VCaP (cell line): ENCODE measurements around the gene TTC21A.

Experiments used
- H3K27ac ChIP-seq: fragments of 450-650 bp; 2 replicates; pipeline ENCODE4 v1.5.1; 2017
- TF ChIP-seq, protein P1 (sequence below): fragments of 450-650 bp; conservative IDR thresholded peaks from 2 replicates; pipeline ENCODE4 v1.5.1; 2017; ENCODE audit warnings: mild to moderate bottlenecking, moderate library complexity

Gene TTC21A

DNA sequence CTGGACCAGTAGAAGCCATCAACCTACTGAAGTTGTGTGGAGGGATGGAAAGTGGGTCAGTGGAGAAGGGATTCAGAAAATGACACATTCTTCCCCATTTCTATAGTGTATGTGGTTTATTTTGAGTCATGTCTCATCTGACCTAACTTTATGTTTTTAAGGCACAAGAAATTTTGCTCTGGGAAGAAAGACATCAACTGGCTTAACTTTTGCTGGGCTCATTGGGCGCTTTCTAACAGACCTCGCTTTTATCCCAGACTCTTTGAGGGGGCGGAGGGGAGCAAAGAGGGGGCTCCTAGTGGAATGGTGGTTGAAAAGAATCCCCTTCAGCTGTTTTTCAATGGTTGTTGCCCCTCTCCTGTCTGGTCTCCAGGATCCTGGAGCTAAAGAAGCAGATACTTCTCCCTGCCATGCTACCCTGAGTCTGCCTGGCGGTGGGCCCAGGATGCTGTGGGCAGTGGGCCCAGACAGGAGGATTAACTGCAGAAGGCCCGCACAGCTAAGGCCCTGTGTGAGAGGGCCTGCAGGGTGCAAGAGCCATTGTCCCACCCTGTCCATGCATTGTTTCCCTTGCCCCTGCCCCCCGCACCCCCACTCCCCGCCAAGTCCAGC is 31.4 kb downstream of the TTC21A start:
- peak overlapping the region; percentile 99 for H3K27ac ChIP-seq
- TF ChIP-seq, protein P1, sequence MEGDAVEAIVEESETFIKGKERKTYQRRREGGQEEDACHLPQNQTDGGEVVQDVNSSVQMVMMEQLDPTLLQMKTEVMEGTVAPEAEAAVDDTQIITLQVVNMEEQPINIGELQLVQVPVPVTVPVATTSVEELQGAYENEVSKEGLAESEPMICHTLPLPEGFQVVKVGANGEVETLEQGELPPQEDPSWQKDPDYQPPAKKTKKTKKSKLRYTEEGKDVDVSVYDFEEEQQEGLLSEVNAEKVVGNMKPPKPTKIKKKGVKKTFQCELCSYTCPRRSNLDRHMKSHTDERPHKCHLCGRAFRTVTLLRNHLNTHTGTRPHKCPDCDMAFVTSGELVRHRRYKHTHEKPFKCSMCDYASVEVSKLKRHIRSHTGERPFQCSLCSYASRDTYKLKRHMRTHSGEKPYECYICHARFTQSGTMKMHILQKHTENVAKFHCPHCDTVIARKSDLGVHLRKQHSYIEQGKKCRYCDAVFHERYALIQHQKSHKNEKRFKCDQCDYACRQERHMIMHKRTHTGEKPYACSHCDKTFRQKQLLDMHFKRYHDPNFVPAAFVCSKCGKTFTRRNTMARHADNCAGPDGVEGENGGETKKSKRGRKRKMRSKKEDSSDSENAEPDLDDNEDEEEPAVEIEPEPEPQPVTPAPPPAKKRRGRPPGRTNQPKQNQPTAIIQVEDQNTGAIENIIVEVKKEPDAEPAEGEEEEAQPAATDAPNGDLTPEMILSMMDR: no peak

DNA sequence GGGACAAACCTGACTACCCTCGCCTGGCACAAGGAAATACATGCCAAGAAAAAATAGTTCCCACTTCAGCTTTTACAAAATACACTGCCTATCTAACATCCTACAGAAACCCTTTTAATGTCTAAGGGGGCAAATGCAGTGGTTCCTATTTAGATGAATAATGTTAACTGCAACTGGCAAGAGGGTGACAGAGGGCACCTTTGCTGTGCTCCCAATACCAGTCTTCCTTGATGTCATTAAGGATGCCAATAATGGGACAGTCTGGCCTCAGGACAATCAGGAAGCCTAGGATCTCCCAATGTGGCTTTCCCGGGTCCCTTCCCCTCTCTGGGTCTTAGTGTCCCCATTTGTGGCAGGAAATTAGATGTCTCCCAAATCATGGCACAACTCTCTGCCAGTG is 32.0 kb downstream of the TTC21A start:
- peak overlapping the region; percentile 99 for H3K27ac ChIP-seq
- TF ChIP-seq, protein P1: no peak

DNA sequence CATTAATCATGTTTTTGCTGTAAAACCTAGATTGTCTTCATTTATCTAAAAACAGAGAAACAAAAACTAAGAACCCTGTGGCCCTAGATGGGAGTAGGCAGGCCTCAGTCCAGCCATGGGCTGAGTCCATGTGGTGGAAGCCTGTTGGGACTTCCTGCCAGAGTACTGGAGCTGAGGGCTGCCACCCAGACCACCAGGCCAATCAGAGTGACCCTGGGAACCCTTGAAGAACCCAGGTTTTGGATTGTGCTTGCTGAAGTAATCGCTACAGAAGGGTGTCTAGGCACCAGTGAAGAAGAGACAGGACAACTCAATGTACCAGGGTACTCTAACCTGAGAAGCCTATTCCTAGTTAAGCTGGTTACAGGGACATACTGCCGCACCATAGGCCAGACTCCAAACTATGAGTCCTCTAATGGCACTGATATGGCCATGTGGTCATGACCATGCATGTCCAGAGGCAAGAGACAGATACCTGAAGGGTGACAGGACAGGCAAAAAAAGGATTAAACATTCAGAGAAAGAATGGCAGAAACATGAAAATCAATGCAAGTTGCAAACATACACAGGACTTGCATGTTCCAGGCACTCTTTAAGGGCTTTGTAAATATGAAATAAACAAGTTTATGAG is 33.0 kb downstream of the TTC21A start:
- TF ChIP-seq, protein P1: no peak
- peak overlapping the region; percentile 99 for H3K27ac ChIP-seq

DNA sequence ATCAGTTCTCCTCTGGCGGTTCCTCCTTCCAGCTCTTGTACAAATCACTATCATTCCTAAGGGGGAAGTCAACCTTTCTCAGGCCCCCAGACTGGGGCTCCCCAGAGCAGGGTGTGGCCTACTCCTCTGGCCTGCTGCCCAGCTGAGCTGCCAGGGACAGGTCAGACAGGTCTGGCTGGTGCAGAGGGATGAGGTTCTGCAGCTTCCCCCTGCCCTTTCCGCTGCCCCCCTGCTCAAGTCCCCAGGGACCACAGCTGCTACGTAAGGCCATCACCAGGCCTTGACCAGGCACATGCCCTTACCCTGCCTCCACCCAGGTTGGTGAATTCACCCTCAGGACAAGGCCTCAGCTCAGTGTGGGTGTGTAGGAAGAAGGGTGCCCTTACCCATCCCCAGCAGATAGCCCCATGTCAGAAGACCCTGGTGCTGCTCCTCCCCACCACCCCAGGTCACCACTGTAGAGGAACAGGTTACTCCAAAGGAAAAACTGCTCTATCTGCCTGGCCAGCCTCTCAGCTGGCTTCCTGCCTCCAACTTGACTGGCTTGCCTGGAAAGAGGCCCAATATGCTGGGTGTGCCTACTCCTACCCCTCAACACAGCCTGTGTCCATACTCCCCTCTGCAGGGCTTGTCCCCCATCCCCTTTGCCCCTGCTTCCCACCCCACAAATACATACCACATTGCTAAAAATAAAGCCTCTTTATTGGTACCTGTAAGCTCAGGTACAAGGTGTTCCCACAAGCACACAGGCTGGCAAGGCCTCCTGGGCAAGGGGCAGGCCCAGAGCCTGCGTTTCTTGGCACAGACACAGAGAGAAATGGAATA is 33.9 kb downstream of the TTC21A start:
- peak overlapping the region; percentile 99 for H3K27ac ChIP-seq
- TF ChIP-seq, protein P1: no peak

DNA sequence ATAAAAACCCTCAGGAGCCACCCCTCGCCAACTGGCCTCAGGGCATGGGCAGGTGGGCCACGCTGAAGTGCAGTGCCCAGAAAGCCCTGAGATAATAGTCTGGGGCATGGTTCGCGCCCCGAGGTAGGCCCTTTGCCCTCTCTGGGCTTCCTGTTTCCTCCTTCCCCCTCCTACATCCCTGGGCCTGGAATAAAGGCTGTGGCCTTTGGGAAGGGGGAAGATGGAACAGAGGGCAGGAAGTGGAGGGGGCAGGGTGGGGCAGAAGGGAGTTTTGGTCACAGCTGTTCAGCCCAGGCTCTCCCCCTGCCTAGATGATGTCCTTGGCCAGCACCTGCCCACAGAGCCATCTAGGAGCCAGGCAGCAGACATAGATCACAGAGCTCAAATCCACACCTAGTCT is 34.6 kb downstream of the TTC21A start:
- H3K27ac ChIP-seq: peak overlapping the region; percentile 99
- TF ChIP-seq, protein P1: no peak

DNA sequence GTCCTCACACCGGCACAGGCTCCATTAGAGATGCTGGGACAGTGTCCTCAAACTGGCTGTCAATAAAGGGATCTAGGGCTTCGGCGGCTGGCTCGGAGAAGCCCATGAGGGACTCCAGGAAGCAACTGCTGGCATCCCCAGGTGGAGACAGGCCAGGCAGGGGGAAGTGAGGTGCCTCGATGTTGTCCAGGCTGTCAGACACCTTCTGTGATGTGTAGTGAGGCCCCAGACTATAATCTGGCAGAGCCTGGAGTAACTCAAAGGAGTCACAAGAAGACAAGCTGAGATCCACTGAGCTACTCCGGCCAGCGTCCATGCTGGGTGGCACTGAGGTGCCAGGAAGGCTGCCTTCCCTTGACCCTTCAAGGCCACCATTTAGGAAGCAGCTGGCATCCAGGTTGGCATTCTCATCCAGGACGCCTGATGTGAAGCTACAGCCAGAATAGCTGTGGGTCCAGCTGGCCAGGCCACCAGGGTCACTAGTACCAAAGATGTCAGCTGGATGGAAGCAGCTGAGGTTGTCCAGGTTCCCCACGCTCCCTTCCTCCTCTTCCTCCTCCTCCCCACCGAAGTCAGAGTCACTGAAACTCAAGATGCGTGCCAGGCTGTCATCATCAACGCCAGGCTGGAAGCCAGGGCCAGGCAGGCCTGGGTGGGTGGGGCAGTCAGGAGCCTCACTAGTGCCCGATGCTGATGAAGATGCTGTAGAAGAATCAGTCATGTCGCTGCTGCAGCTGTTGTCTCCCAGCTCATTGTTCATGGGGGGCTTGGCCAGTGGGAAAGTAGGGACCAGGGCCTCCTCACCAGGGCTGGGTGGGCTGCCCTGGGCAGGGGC is 35.8 kb downstream of the TTC21A start:
- H3K27ac ChIP-seq: peak overlapping the region; percentile 99
- TF ChIP-seq, protein P1: no peak
